VCaP (cell line): Measurements from ENCODE around the gene CAMSAP1.

Experiments used
- H3K27ac ChIP-seq: fragments of 450-650 bp; 2 replicates; pipeline ENCODE4 v1.5.1; 2017
- CTCF ChIP-seq: fragments of 450-650 bp; conservative IDR thresholded peaks from 2 replicates; pipeline ENCODE4 v1.5.1; 2017; ENCODE audit warnings: mild to moderate bottlenecking, moderate library complexity

Gene CAMSAP1

GRCh38 chr9:135908754-135909204, 1.4 kb upstream of the CAMSAP1 start:
- TF ChIP-seq CTCF: no peak
- H3K27ac ChIP-seq: peak overlapping the region; percentile 96

GRCh38 chr9:135908093-135908753, 877 bp upstream of the CAMSAP1 start:
- TF ChIP-seq CTCF: no peak
- H3K27ac ChIP-seq: peak overlapping the region; percentile 96

GRCh38 chr9:135907006-135907430, 328 bp downstream of the CAMSAP1 start:
- peak overlapping the region; percentile 96 for H3K27ac ChIP-seq
- 0 out of 2 replicates have a peak, but pooled peaks have one; percentile 9 for TF ChIP-seq CTCF

- H3K27ac ChIP-seq: peak overlapping the region; percentile 96
- no peak for TF ChIP-seq CTCF
Measured at GRCh38 chr9:135906291-135907005, 898 bp downstream of the CAMSAP1 start.

GRCh38 chr9:135905380-135906258, 1.7 kb downstream of the CAMSAP1 start:
- H3K27ac ChIP-seq: peak overlapping the region; percentile 96
- TF ChIP-seq CTCF: no peak

GRCh38 chr9:135903786-135904520, 3.4 kb downstream of the CAMSAP1 start:
- H3K27ac ChIP-seq: peak overlapping the region; percentile 96
- no peak for TF ChIP-seq CTCF
